NCI-H748 (cell line): ENCODE results near the gene PIP5K1C.
"Not testable (repeated sequence)": the region's sequence is repeated elsewhere in the genome, so short reads cannot be mapped to it uniquely, and the experiment has no call there.

Experiments used
- DNase-seq: peaks from one replicate; lab custom pipeline; 2025; ENCODE audit not compliant: unreplicated experiment; lab: John Stamatoyannopoulos, UW

The PIP5K1C gene

GRCh38 chr19:3661284-3662238 is 38.7 kb downstream of the PIP5K1C start:
- no peak for DNase-seq

- no peak for DNase-seq
Measured at GRCh38 chr19:3660493-3661219, 39.6 kb downstream of the PIP5K1C start.

GRCh38 chr19:3659746-3660112 is 40.5 kb downstream of the PIP5K1C start:
- no peak for DNase-seq

- no peak for DNase-seq
Measured at GRCh38 chr19:3658870-3659745, 41.2 kb downstream of the PIP5K1C start.

GRCh38 chr19:3658004-3658869 is 42.0 kb downstream of the PIP5K1C start:
- DNase-seq: no peak

- no peak for DNase-seq
Measured at GRCh38 chr19:3657395-3657769, 42.9 kb downstream of the PIP5K1C start.

GRCh38 chr19:3656747-3657394 is 43.4 kb downstream of the PIP5K1C start:
- no peak for DNase-seq

- DNase-seq: no peak
Measured at GRCh38 chr19:3656073-3656746, 44.1 kb downstream of the PIP5K1C start.

GRCh38 chr19:3655402-3656072 is 44.7 kb downstream of the PIP5K1C start:
- no peak for DNase-seq

GRCh38 chr19:3653865-3654513 is 46.3 kb downstream of the PIP5K1C start:
- no peak for DNase-seq

GRCh38 chr19:3653081-3653795 is 47.0 kb downstream of the PIP5K1C start:
- DNase-seq: no peak

GRCh38 chr19:3652422-3652821 is 47.8 kb downstream of the PIP5K1C start:
- no peak for DNase-seq

GRCh38 chr19:3651684-3652083 is 48.6 kb downstream of the PIP5K1C start:
- DNase-seq: no peak

- DNase-seq: no peak
Measured at GRCh38 chr19:3649888-3650287, 50.4 kb downstream of the PIP5K1C start.

- DNase-seq: no peak
Measured at GRCh38 chr19:3648037-3648905, 52.0 kb downstream of the PIP5K1C start.

GRCh38 chr19:3647102-3647501 is 53.2 kb downstream of the PIP5K1C start:
- DNase-seq: not testable (repeated sequence)
